Measurements from ENCODE around the gene FCHO2. TPM values are rescaled to one million over a fixed set of nuclear protein-coding genes. Genes with fewer than 3 reads are reported as not detected.

FCHO2 gene
- total and polyA plus RNA-seq, 10 of the 15 experiments (the other 5 are each of a cell fraction or from before 2014, with no cell fraction given) = 0.05 to 1.4 (median 0.18) TPM

- no peak for TF ChIP-seq SIX5 (IDR thresholded peaks at IDR 0.05; ENCODE audit: low read depth, low read length, severe bottlenecking)
- TF ChIP-seq PML (IDR thresholded peaks at IDR 0.05; ENCODE audit: low read length) = no peak
- no peak for TF ChIP-seq ATF2 (IDR thresholded peaks at IDR 0.05; ENCODE audit: low read length)
Measured at GRCh38 chr5:73135021-73135420, 179.2 kb downstream of the FCHO2 start (continued).

GRCh38 chr5:73135429-73136054, 179.7 kb downstream of the FCHO2 start:
- no peak overlapping the region for H2AFZ ChIP-seq (ENCODE audit: control insufficient read depth, low read depth, low read length)
- no peaks in the 10 kb centered on the region for H3K36me3 ChIP-seq (ENCODE audit: control insufficient read depth in 2 of 2, insufficient read depth in 2 of 2, low read length in 1 of 2)
- FAIRE-seq (no peak), ATAC-seq (peak; percentile 76), DNase-seq (ENCODE audit: low read depth, low spot score) (no peak)
- TF ChIP-seq CTCF (IDR thresholded peaks at IDR 0.05 in 2 of 3, conservative IDR thresholded peaks at IDR 0.05 in 1 of 3; ENCODE audit: control insufficient read depth in 2 of 3, extremely low read depth in 1 of 3, insufficient read depth in 1 of 3, low read depth in 3 of 3, low read length in 3 of 3) (peak; percentile 19 to 42 (median 37); a peak in 4 of 6 replicates), RAD21 (IDR thresholded peaks at IDR 0.05; ENCODE audit: insufficient read depth, low read depth, low read length) (peak; percentile 37), SMC3 (IDR thresholded peaks at IDR 0.05; ENCODE audit: borderline replicate concordance, low read length) (peak; percentile 26; the same call in 1 of the 2 replicates), ZBED1 (IDR thresholded peaks at IDR 0.05; ENCODE audit: borderline replicate concordance) (no peak)
- ChIA-PET CTCF (no interaction called here), POLR2A (no interaction called here), RAD21 (ENCODE audit: unreplicated experiment) (no interaction called here), SMC1A (ENCODE audit: uncharacterized antibody, unreplicated experiment) (no interaction called here)
- no peaks in the 10 kb centered on the region for H3K79me2 ChIP-seq (ENCODE audit: control insufficient read depth, insufficient read depth, low read length)
- in situ Hi-C loops (cut with MboI) (no loop called here), intact Hi-C loops (cut with micrococcal nuclease; ENCODE audit: unreplicated experiment) (no loop called here)
- 8% methylated on average over 6 of the region's 6 CpGs for WGBS (ENCODE audit: insufficient coverage, insufficient replicate concordance, low lambda C conversion rate, missing lambda C conversion rate)
- H3K27ac ChIP-seq (ENCODE audit: control insufficient read depth, insufficient read depth) = no peak overlapping the region
- H3K9me3 ChIP-seq (replicated peaks; ENCODE audit: control insufficient read depth, insufficient read depth, low read length) = no peaks in the 10 kb centered on the region
- H4K20me1 ChIP-seq (ENCODE audit: control insufficient read depth, insufficient read depth) = no peaks in the 10 kb centered on the region
- no TSS peak for BruUV-seq (replicated peaks)
- H3K4me2 ChIP-seq (ENCODE audit: control insufficient read depth, insufficient read depth) = no peak overlapping the region
- H3K27me3 ChIP-seq (replicated peaks in 1 of 2; ENCODE audit: control insufficient read depth in 2 of 2, insufficient read depth in 2 of 2, low read length in 1 of 2) = 0 out of 4 replicates have a peak, but pooled peaks cover 0 to 2% of the 10 kb centered on the region in 2 experiments
- no peaks in the 10 kb centered on the region for H3K4me1 ChIP-seq (ENCODE audit: control insufficient read depth, insufficient read depth, low read length)
- no peak overlapping the region for H3K9ac ChIP-seq (ENCODE audit: control insufficient read depth, insufficient read depth, low read length)
- no peak overlapping the region for H3K4me3 ChIP-seq

All from GM12878 (cell line).